Loucy (cell line): Measurements from ENCODE around the gene ZNF682.

Experiments
- CTCF ChIP-seq: fragments of 200-600 bp; sonication (generic); conservative IDR thresholded peaks from 2 replicates; pipeline ENCODE4 v1.5.1; 2014; ENCODE audit warnings: mild to moderate bottlenecking, antibody characterized with exemption, low read length
- EZH2phosphoT487 ChIP-seq: fragments of 200-600 bp; IDR thresholded peaks from 2 replicates; pipeline ENCODE4 v1.6.1; 2018; ENCODE audit warnings: antibody characterized with exemption, mild to moderate bottlenecking, moderate library complexity, borderline replicate concordance

- no peak for TF ChIP-seq CTCF
- TF ChIP-seq EZH2phosphoT487, result no peak
These were observed 12.8 kb upstream of the ZNF682 start for GRCh38 chr19:20051841-20052768.
